ENCODE data around the gene XXYLT1.

The XXYLT1 gene

GRCh38 chr3:195112361-195112791 lies 158.6 kb downstream of the XXYLT1 start:
- H3K4me2 ChIP-seq (ENCODE audit: low read length) = no peak overlapping the region
- no peak overlapping the region for H3K27ac ChIP-seq (ENCODE audit: low read depth, low read length)
- no peaks in the 10 kb centered on the region for H3K79me2 ChIP-seq (ENCODE audit: control insufficient read depth, low read length)
- H3K9me2 ChIP-seq (replicated peaks; ENCODE audit: control insufficient read depth, low read length) = no peaks in the 10 kb centered on the region
- H3K36me3 ChIP-seq (ENCODE audit: control insufficient read depth, low read length) = no peaks in the 10 kb centered on the region
- TF ChIP-seq CTCF (IDR thresholded peaks at IDR 0.05; ENCODE audit: low read depth, low read length, poor library complexity, severe bottlenecking) (no peak), EZH2phosphoT487 (IDR thresholded peaks at IDR 0.05; ENCODE audit: borderline replicate concordance, low read length) (no peak)
- no peaks in the 10 kb centered on the region for H3K9me3 ChIP-seq (ENCODE audit: control insufficient read depth, insufficient read depth, low read length)
- H3K4me3 ChIP-seq (ENCODE audit: low read length) = no peak overlapping the region
- H4K20me1 ChIP-seq (ENCODE audit: control insufficient read depth, insufficient read depth, low read depth, low read length) = 0 out of 2 replicates have a peak, but pooled peaks cover 3% of the 10 kb centered on the region
- no peaks in the 10 kb centered on the region for H3K4me1 ChIP-seq (ENCODE audit: control insufficient read depth, low read length)
- no peaks in the 10 kb centered on the region for H3K27me3 ChIP-seq (ENCODE audit: control insufficient read depth, low read length)
- H3F3A ChIP-seq (ENCODE audit: control insufficient read depth, insufficient read depth) = peaks cover 5% of the 10 kb centered on the region

GRCh38 chr3:195111766-195112165 lies 159.2 kb downstream of the XXYLT1 start:
- Histone ChIP-seq H4K20me1 (ENCODE audit: control insufficient read depth, insufficient read depth, low read depth, low read length) (0 out of 2 replicates have a peak, but pooled peaks cover 3% of the 10 kb centered on the region), H3F3A (ENCODE audit: control insufficient read depth, insufficient read depth) (peaks cover 5% of the 10 kb centered on the region), H3K4me1 (ENCODE audit: control insufficient read depth, low read length) (peaks cover 3% of the 10 kb centered on the region), H3K27me3 (ENCODE audit: control insufficient read depth, low read length) (no peaks in the 10 kb centered on the region), H3K4me2 (ENCODE audit: low read length) (no peak overlapping the region), H3K27ac (ENCODE audit: low read depth, low read length) (no peak overlapping the region), H3K36me3 (ENCODE audit: control insufficient read depth, low read length) (no peaks in the 10 kb centered on the region), H3K9me3 (ENCODE audit: control insufficient read depth, insufficient read depth, low read length) (no peaks in the 10 kb centered on the region), H3K79me2 (ENCODE audit: control insufficient read depth, low read length) (no peaks in the 10 kb centered on the region), H3K4me3 (ENCODE audit: low read length) (no peak overlapping the region), H3K9me2 (replicated peaks; ENCODE audit: control insufficient read depth, low read length) (no peaks in the 10 kb centered on the region)
- no peak for TF ChIP-seq EZH2phosphoT487 (IDR thresholded peaks at IDR 0.05; ENCODE audit: borderline replicate concordance, low read length)
- TF ChIP-seq CTCF (IDR thresholded peaks at IDR 0.05; ENCODE audit: low read depth, low read length, poor library complexity, severe bottlenecking) = no peak

- Histone ChIP-seq H3K36me3 (ENCODE audit: control insufficient read depth, low read length) (no peaks in the 10 kb centered on the region), H3K9me2 (replicated peaks; ENCODE audit: control insufficient read depth, low read length) (no peaks in the 10 kb centered on the region), H3K27me3 (ENCODE audit: control insufficient read depth, low read length) (no peaks in the 10 kb centered on the region), H4K20me1 (ENCODE audit: control insufficient read depth, insufficient read depth, low read depth, low read length) (0 out of 2 replicates have a peak, but pooled peaks cover 3% of the 10 kb centered on the region), H3F3A (ENCODE audit: control insufficient read depth, insufficient read depth) (peaks cover 5% of the 10 kb centered on the region), H3K4me3 (ENCODE audit: low read length) (no peak overlapping the region), H3K27ac (ENCODE audit: low read depth, low read length) (no peak overlapping the region), H3K9me3 (ENCODE audit: control insufficient read depth, insufficient read depth, low read length) (no peaks in the 10 kb centered on the region), H3K4me1 (ENCODE audit: control insufficient read depth, low read length) (peaks cover 7% of the 10 kb centered on the region), H3K79me2 (ENCODE audit: control insufficient read depth, low read length) (no peaks in the 10 kb centered on the region), H3K4me2 (ENCODE audit: low read length) (no peak overlapping the region)
- TF ChIP-seq CTCF (IDR thresholded peaks at IDR 0.05; ENCODE audit: low read depth, low read length, poor library complexity, severe bottlenecking) = no peak
- no peak for TF ChIP-seq EZH2phosphoT487 (IDR thresholded peaks at IDR 0.05; ENCODE audit: borderline replicate concordance, low read length)
Measured at GRCh38 chr3:195111319-195111705, 159.6 kb downstream of the XXYLT1 start.

Data from DOHH2 (cell line).